K562 (cell line): Measurements from ENCODE around the gene GRIN2A. TPM values are rescaled to one million over a fixed set of nuclear protein-coding genes. Genes with fewer than 3 reads are reported as not detected.

Experiments used
- ATAC-seq: fragments of 200-7000 bp; cut with Tn5 transposase; 3 replicates; pipeline ENCODE4 v1.9.1; 2020; ENCODE audit warnings: moderate library complexity
- BruUV-seq: library from RNA; stranded (reverse); fragments of 400-500 nt; replicated peaks from 2 replicates; lab custom pipeline; 2021; lab: Mats Ljungman, UMichigan
- CTCF ChIA-PET: fragments of 300-600 bp; formaldehyde crosslinking; extraction: SDS; loops from one replicate; lab custom pipeline; 2021; ENCODE audit warnings: low intra/inter-chr PET ratio; lab: Yijun Ruan, JAX
- POLR2A ChIA-PET: fragments of 300-600, 350-650 bp; sonication (Branson Sonifier 250); formaldehyde crosslinking; extraction: SDS; loops from one replicate; lab custom pipeline; 2021; ENCODE audit warnings: antibody characterized with exemption, inconsistent platforms; lab: Yijun Ruan, JAX
- DNase-seq, 4 experiments: peaks; one replicate each; pipeline versions ENCODE4 v3.0.0 to v3.0.0-alpha.2; 2011 to 2018; ENCODE audit warnings: low spot score in 3 of 4, mixed read lengths in 3 of 4; ENCODE audit errors: extremely low read depth in 1 of 4
- FAIRE-seq: peaks from 2 replicates; lab custom pipeline; 2011; peaks lifted over from hg19 to GRCh38; lab: Jason Lieb, UNC
- H2AFZ ChIP-seq: 2 replicates; pipeline ENCODE4 v1.6.0; 2011; ENCODE audit warnings: low read depth, low read length, control low read depth, inconsistent platforms
- H3K27ac ChIP-seq: fragments of 200-600 bp; 3 replicates; pipeline ENCODE4 v1.8.0; 2011; ENCODE audit warnings: low read depth, mild to moderate bottlenecking, control low read depth, inconsistent platforms, low read length, moderate library complexity, mixed read lengths; ENCODE audit errors: extremely low read depth
- H3K27me3 ChIP-seq, 2 experiments: fragments of 300-600 bp in 1 of 2; 2 replicates in 1 of 2; 3 replicates in 1 of 2; pipeline versions ENCODE4 v1.6.0 to v1.8.0; 2011; ENCODE audit warnings: inconsistent platforms in 2 of 2, low read length in 2 of 2, mild to moderate bottlenecking in 1 of 2, mixed read lengths in 1 of 2, moderate library complexity in 1 of 2; ENCODE audit not compliant: control insufficient read depth in 2 of 2, insufficient read depth in 2 of 2
- H3K36me3 ChIP-seq: fragments of 300-600 bp; 3 replicates; pipeline ENCODE4 v1.8.0; 2011; ENCODE audit warnings: mild to moderate bottlenecking, low read length, inconsistent platforms; ENCODE audit not compliant: control insufficient read depth, insufficient read depth
- H3K4me1 ChIP-seq, 2 experiments: fragments of 200-600 bp in 1 of 2; replicated peaks in 1 of 2; 2 replicates in 1 of 2; 3 replicates in 1 of 2; pipeline versions ENCODE4 v1.5.1 to v1.8.0; 2011; ENCODE audit warnings: inconsistent platforms in 2 of 2, low read length in 2 of 2, mild to moderate bottlenecking in 1 of 2, mixed read lengths in 1 of 2, moderate library complexity in 1 of 2; ENCODE audit not compliant: control insufficient read depth in 2 of 2, insufficient read depth in 2 of 2
- H3K4me2 ChIP-seq: 2 replicates; pipeline ENCODE4 v1.6.1; 2011; ENCODE audit warnings: low read length, control low read depth, inconsistent platforms, mixed read lengths; ENCODE audit not compliant: insufficient read depth
- H3K4me3 ChIP-seq: fragments of 200-600 bp; sonication (generic), shearing (Covaris generic); 2 replicates; pipeline ENCODE4 v1.5.1; 2016; ENCODE audit warnings: control low read depth, inconsistent platforms
- H3K79me2 ChIP-seq: fragments of 200-600 bp; 3 replicates; pipeline ENCODE4 v1.8.0; 2011; ENCODE audit warnings: low read length, inconsistent platforms; ENCODE audit not compliant: control insufficient read depth, insufficient read depth
- H3K9ac ChIP-seq, 2 experiments: 2 replicates each; pipeline versions ENCODE4 v1.6.0 to v1.6.1; 2011; ENCODE audit warnings: low read depth in 2 of 2, low read length in 2 of 2, control low read depth in 1 of 2, inconsistent platforms in 1 of 2, mild to moderate bottlenecking in 1 of 2, mixed read lengths in 1 of 2; ENCODE audit not compliant: insufficient read depth in 1 of 2
- H3K9me1 ChIP-seq: one replicate; pipeline ENCODE4 v1.6.0; 2011; ENCODE audit warnings: inconsistent platforms, mild to moderate bottlenecking, low read length, moderate library complexity; ENCODE audit not compliant: control insufficient read depth, insufficient read depth
- H3K9me3 ChIP-seq: replicated peaks from 2 replicates; pipeline ENCODE4 v1.5.1; 2011; ENCODE audit warnings: low read depth, low read length, inconsistent platforms; ENCODE audit not compliant: control insufficient read depth, insufficient read depth
- H4K20me1 ChIP-seq: replicated peaks from 2 replicates; pipeline ENCODE4 v1.6.1; 2011; ENCODE audit warnings: low read length, inconsistent platforms, mixed read lengths; ENCODE audit not compliant: control insufficient read depth, insufficient read depth
- CHD2 ChIP-seq: IDR thresholded peaks from 2 replicates; pipeline ENCODE4 v1.6.1; 2011; ENCODE audit warnings: low read depth, low read length
- HES1 ChIP-seq: fragments of 450-650 bp; IDR thresholded peaks from 2 replicates; pipeline ENCODE4 v1.6.1; 2016; ENCODE audit warnings: low read depth, mild to moderate bottlenecking, moderate library complexity
- L3MBTL2 ChIP-seq: fragments of 450-650 bp; IDR thresholded peaks from 2 replicates; pipeline ENCODE4 v1.6.1; 2016; ENCODE audit warnings: mild to moderate bottlenecking, moderate library complexity
- POLR2AphosphoS5 ChIP-seq: IDR thresholded peaks from 2 replicates; pipeline ENCODE4 v1.6.1; 2011; ENCODE audit warnings: mild to moderate bottlenecking, low read depth, low read length, moderate library complexity; ENCODE audit not compliant: control insufficient read depth, insufficient read depth
- RBM25 ChIP-seq: fragments of 200-400 bp; formaldehyde crosslinking; IDR thresholded peaks from 2 replicates; pipeline ENCODE4 v1.6.1; 2018; ENCODE audit warnings: low read length, low read depth, moderate library complexity; ENCODE audit not compliant: severe bottlenecking
- in situ Hi-C: fragments of 300-500 bp; cut with MboI; formaldehyde crosslinking; loops from 4 replicates; pipeline ENCODE4 v1.15.0; 2018; ENCODE audit warnings: inconsistent platforms, mixed read lengths
- intact Hi-C: fragments of 100-400 bp; cut with micrococcal nuclease; formaldehyde crosslinking; loops from 2 replicates; pipeline ENCODE4 v1.14.2; 2022
- polyA plus RNA-seq, 8 experiments: library from polyadenylated mRNA; depleted of rRNA in 4 of 8; stranded (reverse) in 5 of 8; unstranded in 3 of 8; fragments of >200 nt; fragmentation: Nextera tagmentation in 2 of 8; fragmentation: Illumina TruSeq in 1 of 8; extraction: Ambion mirVana in 2 of 8; extraction: Trizol in 1 of 8; gene quantifications; 2 replicates each; pipeline versions ENCODE4 v1.2.1 to v1.2.3, GENCODE V29; 2011 to 2014; ENCODE audit warnings: inconsistent platforms in 1 of 8, missing spikeins in 1 of 8
- total RNA-seq, 7 experiments: library from RNA; depleted of rRNA in 6 of 7; stranded (reverse); fragments of >200 nt in 6 of 7; fragmentation: Illumina TruSeq in 2 of 7; extraction: Trizol in 2 of 7; gene quantifications; 2 replicates each; pipeline versions ENCODE4 v1.2.1 to v1.2.3, GENCODE V29; 2011 to 2021; ENCODE audit warnings: low replicate concordance in 1 of 7
- TF ChIP-seq, protein P1 (sequence below), 2 experiments: fragments of 450-650 bp; IDR thresholded peaks; 2 replicates each; pipeline ENCODE4 v1.6.1; 2018; ENCODE audit warnings: mild to moderate bottlenecking in 2 of 2, low read depth in 1 of 2; ENCODE audit not compliant: partially characterized antibody in 2 of 2

Gene GRIN2A
- total and polyA plus RNA-seq, 9 of the 15 experiments (the other 6 are each of a cell fraction or from before 2014, with no cell fraction given) = not detected

- TF ChIP-seq HES1 = no peak
- no peak for TF ChIP-seq RBM25
- TF ChIP-seq POLR2AphosphoS5 = no peak
- no peak for TF ChIP-seq L3MBTL2
Measured at GRCh38 chr16:9957433-9957832, 224.8 kb downstream of the GRIN2A start (continued).

DNA sequence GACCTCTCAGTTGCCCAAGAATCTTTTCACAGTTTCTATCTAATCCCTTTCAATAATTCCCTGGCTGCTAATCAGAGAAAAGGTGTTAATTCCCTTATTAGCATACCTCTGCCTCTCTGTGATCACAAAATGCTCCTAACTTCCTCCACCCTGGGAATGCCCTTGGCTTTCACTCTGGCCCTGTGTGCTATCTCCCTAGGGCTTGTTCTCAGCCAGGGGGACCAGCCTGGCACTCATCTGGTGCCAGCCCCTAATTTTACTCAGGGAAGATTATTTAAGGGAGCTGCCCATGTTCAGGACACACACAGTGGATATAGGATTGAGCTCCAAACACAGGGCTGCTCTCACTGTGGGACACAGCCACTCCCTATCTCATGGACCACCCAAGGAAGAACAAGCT is 225.2 kb downstream of the GRIN2A start:
- no peak for DNase-seq
- no TSS peak for BruUV-seq
- Histone ChIP-seq H3K4me3 (no peak overlapping the region), H4K20me1 (no peaks in the 10 kb centered on the region), H3K79me2 (no peaks in the 10 kb centered on the region), H3K27me3 (peaks cover 0 to 4% of the 10 kb centered on the region in 2 experiments; a peak in 1 of 5 replicates), H3K9me1 (no peaks in the 10 kb centered on the region), H3K9me3 (no peaks in the 10 kb centered on the region), H3K36me3 (no peaks in the 10 kb centered on the region), H3K27ac (no peak overlapping the region), H3K4me2 (no peak overlapping the region), H3K9ac (no peak overlapping the region), H2AFZ (no peak overlapping the region), H3K4me1 (no peaks in the 10 kb centered on the region)
- in situ Hi-C loops (no loop called here), intact Hi-C loops (no loop called here)
- ChIA-PET POLR2A (interaction anchor here (0.6 kb wide), 1 partner anchor 526 kb away, joined by 4 read pairs; no protein-coding TSS in a partner anchor), CTCF (no interaction called here)
- no peak for TF ChIP-seq CHD2
- TF ChIP-seq, protein P1, sequence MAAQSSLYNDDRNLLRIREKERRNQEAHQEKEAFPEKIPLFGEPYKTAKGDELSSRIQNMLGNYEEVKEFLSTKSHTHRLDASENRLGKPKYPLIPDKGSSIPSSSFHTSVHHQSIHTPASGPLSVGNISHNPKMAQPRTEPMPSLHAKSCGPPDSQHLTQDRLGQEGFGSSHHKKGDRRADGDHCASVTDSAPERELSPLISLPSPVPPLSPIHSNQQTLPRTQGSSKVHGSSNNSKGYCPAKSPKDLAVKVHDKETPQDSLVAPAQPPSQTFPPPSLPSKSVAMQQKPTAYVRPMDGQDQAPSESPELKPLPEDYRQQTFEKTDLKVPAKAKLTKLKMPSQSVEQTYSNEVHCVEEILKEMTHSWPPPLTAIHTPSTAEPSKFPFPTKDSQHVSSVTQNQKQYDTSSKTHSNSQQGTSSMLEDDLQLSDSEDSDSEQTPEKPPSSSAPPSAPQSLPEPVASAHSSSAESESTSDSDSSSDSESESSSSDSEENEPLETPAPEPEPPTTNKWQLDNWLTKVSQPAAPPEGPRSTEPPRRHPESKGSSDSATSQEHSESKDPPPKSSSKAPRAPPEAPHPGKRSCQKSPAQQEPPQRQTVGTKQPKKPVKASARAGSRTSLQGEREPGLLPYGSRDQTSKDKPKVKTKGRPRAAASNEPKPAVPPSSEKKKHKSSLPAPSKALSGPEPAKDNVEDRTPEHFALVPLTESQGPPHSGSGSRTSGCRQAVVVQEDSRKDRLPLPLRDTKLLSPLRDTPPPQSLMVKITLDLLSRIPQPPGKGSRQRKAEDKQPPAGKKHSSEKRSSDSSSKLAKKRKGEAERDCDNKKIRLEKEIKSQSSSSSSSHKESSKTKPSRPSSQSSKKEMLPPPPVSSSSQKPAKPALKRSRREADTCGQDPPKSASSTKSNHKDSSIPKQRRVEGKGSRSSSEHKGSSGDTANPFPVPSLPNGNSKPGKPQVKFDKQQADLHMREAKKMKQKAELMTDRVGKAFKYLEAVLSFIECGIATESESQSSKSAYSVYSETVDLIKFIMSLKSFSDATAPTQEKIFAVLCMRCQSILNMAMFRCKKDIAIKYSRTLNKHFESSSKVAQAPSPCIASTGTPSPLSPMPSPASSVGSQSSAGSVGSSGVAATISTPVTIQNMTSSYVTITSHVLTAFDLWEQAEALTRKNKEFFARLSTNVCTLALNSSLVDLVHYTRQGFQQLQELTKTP (IDR thresholded peaks at IDR 0.05; ENCODE audit: low read depth in 1 of 2, partially characterized antibody in 2 of 2) = no peak
- no peak for FAIRE-seq
- ATAC-seq = no peak
